HG02852 (cell line): ENCODE results near the gene SDCCAG8.

ENCODE experiments used
- ATAC-seq: cut with Tn5 transposase; IDR thresholded peaks from one replicate; pipeline ENCODE4 v1.9.1; 2021; ENCODE audit warnings: mild to moderate bottlenecking, moderate library complexity; ENCODE audit not compliant: unreplicated experiment

SDCCAG8 gene

DNA sequence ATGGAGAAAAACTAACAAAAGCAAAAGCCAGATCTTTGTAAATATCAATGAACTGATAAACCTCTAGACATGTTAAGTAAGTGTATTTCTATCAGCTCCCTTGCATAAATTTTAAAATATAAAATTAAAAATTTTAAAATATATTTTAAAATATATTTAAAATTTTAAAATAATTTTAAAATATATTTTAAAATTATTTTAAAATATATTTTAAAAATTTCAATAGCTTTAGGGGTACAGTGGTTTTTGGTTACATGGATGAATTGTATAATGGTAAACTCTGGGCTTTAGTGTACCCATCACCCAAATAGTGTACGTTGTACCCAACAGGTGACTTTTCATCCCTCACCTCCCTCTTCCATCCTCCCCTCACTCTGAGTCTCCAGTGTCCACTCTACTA lies 279.2 kb downstream of the SDCCAG8 start:
- ATAC-seq = no peak

DNA sequence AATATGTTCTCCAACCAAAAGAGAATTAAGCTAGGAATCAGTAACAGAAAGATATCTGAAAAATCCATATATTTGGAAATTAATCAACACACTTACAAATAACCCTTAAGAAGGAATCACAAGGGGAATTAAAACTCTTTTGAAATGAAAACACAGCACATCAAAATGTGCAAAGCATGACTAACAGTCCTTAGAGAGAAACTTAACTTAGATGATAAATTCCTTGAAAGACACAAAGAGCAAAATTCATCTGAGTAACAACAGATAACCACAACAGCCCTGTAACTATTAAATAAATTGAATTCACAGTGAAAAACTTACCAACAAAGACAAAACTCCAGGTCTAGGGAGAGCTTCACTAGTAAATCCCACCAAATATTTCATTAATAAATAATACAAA lies 283.8 kb downstream of the SDCCAG8 start:
- no peak for ATAC-seq

DNA sequence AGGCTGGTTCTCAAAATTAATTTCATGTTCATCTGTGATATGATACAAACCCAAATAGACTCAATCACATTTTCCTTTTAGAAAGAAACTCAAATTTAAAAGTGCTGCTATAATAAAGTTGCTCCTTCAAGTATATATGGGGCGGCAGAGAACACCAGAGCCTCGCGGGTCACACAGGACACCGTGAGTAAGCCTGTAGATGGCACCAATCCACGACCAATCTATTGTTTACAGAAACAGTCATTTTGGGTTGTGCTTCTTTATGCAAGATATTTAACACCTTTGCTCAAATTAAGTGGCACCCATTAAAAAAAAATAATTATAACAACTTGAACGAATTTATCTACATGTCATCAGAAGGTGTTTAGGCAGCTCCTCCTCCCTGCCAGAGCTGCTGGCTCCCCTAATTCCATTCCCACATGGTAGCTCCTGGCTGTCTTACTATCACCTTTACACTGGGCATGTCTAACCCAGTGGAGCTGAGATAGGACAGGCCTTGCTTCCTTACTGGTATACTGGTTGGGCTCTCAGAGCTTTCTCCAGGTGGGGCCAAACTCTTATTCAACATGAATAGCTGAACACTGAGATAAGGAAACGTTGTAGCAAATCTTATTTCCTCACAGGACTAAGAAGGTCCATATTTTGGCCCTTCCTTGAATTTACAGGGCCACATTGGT lies 287.0 kb downstream of the SDCCAG8 start:
- ATAC-seq = no peak

DNA sequence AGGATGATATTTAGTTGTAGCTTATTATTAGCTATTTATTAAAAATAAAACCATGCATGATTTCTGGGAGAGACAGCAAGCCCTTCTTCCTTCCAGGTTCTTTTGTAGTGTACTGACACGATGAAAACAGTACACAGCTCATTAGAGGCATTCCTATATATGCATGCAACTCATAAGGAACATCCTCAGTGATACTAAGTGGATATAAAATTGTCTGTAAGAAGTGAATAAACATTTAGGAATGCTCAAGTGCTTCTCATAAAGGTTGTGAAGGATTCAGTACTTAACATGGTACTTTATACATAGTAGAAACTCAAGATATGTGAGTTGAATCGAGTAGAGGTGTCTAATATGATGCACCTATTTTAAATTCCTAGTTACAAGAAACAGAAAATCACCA lies 287.7 kb downstream of the SDCCAG8 start:
- no peak for ATAC-seq

DNA sequence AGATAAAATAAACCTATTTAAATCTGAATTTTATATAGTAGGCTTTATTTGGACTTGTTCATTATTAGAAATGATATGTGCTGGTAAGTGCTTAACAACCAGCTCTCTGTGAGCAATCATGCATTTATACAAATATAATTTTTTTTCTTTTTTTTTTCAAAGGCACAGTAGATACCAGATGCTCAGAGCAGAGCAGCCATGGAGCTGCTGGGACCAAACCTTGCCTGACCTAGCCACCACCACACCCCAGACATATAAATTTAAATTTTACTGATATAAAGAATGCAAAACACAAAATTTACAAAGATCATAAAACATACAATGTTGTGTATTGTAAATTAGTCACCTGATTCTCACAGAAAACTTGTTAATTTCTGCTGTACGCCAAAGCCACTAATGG lies 290.6 kb downstream of the SDCCAG8 start:
- ATAC-seq = no peak

DNA sequence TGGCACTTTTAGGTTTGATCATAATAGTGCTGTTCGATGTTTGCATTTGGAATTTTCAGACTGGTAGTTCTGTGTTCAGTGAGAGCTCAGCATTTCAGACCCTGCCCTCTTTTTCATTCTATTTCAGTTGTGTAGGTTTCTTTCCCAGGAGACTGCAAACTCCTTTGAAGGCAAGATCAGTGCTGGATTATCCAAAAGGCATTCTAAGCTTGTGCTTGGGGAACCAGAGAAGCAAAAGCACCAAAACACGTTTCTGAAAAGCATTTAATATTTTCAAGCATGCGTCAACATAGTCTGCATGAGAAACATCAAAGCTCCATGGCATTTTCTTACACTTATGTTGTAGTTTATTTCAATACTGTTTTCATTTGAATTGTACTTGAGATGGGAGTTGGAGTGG lies 292.1 kb downstream of the SDCCAG8 start:
- ATAC-seq = no peak

DNA sequence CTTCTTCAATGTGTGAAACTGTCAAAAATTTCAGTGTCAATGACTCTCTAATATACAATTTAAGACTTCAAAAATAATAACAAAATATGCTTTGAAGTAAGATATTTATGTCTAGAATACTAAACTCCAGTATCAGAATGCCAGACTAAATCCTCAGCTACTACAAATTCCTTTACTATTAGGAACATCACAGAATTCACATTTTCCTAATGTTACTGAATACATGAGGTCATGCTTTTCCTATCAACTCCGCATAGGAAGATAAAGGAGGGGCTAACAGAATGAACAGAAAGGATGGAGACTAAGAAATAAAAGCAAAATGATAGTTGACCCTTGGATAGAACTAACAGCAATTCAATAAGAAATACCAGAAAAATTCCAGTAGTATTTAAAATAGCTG lies 292.7 kb downstream of the SDCCAG8 start:
- no peak for ATAC-seq

DNA sequence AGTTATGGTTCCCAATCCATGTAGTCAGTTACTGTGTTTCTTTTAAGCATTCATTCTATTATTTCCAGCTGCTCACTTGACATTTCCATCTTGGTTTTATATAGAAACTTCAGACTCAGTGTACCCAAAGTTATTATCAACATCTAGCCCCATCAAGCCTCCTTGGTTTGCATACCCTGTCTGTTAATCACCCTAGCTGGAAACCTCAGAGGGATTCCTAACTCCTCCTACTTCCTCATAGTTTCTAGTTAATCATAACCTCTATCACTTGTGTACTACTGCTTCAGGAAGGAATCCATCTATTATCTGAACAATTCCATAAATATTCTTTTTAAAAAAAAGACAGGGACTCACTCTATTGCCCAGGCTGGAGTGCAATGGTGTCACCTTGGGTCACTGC lies 293.3 kb downstream of the SDCCAG8 start:
- no peak for ATAC-seq
